GM12801 (cell line): ENCODE measurements around the gene PDHX.

ENCODE experiments used
- TF ChIP-seq, protein P1 (sequence below): IDR thresholded peaks from one replicate; pipeline ENCODE4 v1.5.1; 2011; ENCODE audit warnings: control low read depth; ENCODE audit not compliant: insufficient read length; ENCODE audit errors: extremely low read depth

The PDHX gene

DNA sequence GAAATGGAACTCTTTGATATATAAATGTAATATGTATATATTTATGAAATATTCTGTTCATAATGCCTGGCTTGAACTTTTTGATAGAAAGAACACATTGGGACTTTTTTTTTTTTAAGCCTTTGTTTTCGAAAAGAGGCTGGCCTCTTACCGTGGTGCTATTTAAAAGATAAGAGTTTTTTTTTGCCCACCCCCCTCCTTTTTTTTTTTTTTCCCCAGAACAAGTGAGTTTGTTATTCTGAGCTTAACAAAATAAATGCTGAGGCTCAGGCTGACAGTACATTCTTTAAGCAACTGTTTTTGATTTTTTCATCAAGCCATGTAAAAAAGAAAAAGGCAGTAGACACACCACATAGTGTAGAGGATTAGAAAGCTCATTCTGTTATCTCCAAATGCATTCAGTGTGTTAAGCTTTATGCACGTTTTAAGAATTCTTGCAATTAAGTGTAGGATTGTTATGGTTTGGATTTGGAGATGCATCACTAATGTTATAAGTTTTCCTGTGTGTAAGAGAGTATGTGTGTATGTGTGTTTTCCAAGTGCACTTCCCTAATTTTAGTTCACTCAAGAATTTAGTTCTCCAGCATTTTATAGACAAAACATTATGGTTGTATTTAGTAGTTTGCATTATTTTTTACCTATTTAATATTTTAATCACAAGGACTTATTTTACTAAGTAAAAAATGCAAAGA is 12.0 kb downstream of the PDHX start:
- TF ChIP-seq, protein P1, sequence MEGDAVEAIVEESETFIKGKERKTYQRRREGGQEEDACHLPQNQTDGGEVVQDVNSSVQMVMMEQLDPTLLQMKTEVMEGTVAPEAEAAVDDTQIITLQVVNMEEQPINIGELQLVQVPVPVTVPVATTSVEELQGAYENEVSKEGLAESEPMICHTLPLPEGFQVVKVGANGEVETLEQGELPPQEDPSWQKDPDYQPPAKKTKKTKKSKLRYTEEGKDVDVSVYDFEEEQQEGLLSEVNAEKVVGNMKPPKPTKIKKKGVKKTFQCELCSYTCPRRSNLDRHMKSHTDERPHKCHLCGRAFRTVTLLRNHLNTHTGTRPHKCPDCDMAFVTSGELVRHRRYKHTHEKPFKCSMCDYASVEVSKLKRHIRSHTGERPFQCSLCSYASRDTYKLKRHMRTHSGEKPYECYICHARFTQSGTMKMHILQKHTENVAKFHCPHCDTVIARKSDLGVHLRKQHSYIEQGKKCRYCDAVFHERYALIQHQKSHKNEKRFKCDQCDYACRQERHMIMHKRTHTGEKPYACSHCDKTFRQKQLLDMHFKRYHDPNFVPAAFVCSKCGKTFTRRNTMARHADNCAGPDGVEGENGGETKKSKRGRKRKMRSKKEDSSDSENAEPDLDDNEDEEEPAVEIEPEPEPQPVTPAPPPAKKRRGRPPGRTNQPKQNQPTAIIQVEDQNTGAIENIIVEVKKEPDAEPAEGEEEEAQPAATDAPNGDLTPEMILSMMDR: no peak

DNA sequence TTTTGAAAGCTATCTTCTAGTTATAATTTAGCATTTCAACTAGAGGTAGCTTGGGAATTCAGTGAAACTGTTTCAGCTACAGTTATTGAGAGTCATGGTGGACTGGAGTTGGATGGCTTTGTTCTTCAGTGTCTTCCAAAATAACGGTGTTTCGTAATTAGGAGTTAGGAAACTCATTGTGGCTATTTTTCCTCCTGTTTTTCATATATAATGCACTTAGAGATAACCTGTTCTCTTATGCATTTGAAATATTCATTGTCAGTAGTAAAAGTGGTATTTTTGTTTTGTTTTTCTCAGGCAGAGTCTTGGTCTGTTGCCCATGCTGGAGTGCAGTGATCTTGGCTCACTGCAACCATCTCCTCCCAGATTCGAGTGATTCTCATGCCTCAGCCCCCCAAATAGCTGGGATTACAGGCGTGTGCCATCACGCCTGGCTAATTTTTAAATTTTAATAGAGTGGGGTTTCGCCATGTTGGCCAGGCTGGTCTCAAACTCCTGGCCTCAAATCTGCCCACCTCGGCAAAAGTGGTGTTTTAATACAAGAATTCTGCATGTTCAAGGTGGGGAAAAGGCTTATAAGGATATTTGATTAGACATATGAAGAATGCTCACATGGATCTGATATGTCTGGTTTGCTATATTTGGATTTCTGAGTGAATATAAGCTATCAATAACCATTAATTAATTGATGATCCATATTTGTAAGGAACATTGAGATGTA is 12.7 kb downstream of the PDHX start:
- TF ChIP-seq, protein P1: no peak

DNA sequence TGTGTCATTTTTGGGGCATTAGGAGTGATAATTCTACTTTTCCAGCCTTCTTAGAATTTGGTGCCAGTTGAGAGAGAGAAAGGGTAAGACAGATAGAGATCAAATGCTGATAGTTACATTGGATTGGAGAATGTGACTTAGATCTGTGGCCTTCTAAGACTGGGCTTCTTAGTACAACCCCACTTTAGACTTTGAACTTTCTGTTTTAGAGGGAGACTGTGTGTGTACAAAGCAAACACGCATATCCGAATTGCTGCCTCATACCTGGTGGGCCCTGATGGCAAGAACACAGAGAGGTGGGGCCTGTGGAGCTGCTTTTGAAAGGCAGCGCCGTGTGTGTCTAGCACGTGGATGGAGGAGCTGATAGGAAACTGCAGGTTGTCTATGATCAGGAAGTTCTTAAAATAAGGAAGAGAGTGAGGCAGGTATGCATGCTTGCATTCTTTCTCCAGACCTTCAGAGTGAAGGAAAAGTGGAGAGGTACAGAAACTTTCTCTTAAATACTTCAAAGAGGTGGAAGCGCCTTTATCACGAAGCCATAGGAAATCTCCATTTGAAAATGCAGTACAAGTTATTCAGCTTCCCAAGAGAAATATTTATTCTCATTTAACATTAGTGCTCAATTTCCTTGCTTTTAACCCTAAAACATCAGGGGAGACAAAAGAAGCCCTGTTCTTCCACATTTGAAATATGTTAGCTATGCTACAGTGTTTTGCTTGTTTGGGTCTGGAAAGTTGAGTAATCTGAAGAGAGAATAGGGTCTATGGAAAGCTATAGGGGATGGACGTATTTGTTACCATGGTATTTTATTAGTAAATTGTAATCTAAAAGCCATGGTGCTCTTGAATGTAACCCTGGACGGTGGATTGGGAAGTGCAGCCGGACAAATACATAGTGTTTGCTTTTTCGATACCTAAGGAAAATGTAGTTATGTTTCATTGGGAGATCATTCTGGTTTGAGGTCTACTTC is 13.7 kb downstream of the PDHX start:
- TF ChIP-seq, protein P1: no peak

DNA sequence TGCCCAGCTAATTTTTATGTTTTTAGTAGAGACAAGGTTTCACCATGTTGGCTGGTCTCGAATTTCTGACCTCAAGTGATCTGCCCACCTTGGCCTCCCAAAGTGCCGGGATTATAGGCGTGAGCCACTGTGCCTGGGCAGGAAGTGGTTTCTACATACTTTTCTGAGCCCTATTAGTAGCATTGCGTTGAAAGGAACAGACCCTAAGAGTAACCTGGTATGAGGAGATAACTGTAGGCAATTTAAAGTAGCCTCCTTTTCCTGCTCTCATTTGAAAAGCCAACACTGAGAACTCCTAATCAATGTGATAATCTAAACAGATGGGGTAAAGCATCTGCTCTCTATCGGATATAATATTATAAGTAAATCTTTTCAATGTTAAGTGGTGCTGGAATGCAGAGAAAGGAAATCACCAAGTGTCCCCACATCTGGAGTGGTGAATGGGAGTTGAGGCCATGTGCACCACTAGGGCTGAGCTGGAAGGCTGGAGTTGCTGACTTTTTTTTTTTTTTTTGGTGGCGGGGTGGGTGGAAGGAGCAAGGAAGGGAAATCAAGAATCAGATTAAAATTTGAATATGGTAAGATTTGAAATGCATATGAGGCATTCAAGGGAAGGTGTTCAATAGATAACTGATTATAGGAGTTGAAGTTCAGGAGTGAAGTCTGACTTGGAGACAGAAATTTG is 20.7 kb downstream of the PDHX start:
- TF ChIP-seq, protein P1: no peak

DNA sequence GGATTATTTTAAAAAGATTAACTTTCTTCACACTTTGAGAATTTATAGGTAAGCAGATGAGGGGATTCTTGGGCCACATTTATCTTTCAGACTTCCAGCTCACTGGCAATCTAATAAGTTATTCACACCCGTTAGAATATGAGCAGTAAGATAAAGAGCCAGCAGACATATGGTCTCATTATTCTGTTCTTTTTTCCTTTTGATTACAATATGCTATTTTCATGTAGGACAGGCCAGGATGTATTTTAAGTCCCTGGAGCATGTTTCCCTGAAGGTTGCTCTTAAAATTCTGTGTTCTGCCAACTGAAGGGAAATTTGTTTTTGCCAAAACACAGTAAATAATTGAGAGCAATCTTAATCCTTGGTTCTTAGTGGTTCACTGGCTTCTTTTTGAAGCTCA is 22.2 kb downstream of the PDHX start:
- TF ChIP-seq, protein P1: no peak

DNA sequence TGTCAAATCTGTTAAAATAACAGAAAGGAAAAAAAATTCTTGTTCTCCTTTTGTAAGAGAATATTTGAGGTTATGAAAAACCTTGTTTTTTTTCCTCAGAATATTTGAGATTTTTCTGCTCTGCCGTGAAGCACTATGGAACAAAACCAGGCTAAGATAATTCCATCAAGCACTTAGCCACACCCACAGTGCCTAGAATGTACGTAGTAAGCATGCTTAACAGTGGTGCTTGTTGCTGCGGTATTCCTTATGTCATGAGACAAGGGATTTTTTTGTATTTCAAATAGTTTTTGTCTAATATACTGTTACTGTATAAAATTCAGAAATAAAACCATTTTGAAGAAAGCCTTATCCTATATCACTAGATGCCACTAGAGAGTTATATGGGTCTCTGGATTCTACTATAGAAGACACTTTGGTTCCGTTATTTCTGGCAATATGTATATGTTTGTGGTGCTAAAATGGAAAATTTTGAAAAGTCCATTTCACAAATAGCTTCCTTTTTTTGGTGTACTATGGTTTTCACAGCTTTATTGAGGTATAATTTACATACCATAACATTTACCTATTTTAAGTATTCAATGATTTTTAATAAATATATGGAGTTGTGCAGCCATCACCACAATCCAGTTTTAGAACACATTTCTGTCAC is 23.7 kb downstream of the PDHX start:
- TF ChIP-seq, protein P1: no peak
